MCF 10A (cell line): Measurements from ENCODE around the gene NOP56. TPM values are rescaled to one million over a fixed set of nuclear protein-coding genes. Genes with fewer than 3 reads are reported as not detected.

Experiments used
- BruUV-seq: library from RNA; stranded (reverse); fragments of 400-500 nt; replicated peaks from 2 replicates; lab custom pipeline; 2021; lab: Mats Ljungman, UMichigan
- CTCF ChIA-PET: fragments of 300-600 bp; sonication (Branson Sonifier 250); formaldehyde crosslinking; extraction: SDS; loops from one replicate; lab custom pipeline; 2021; ENCODE audit warnings: antibody characterized with exemption, inconsistent platforms; lab: Yijun Ruan, JAX
- POLR2A ChIA-PET: fragments of 300-600, 350-650 bp; sonication (Branson Sonifier 250); formaldehyde crosslinking; extraction: SDS; loops from one replicate; lab custom pipeline; 2020; ENCODE audit warnings: antibody characterized with exemption, inconsistent platforms; lab: Yijun Ruan, JAX
- DNase-seq: peaks from one replicate; pipeline ENCODE4 v3.0.0-alpha.2; 2018; ENCODE audit not compliant: unreplicated experiment
- H3K27ac Mint-ChIP-seq: one replicate; pipeline ENCODE4 v1.8.0; 2022; ENCODE audit warnings: mild to moderate bottlenecking, low read depth, mixed read lengths; ENCODE audit not compliant: unreplicated experiment
- H3K27me3 Mint-ChIP-seq: one replicate; pipeline ENCODE4 v1.8.0; 2022; ENCODE audit warnings: mixed read lengths; ENCODE audit not compliant: insufficient read depth, unreplicated experiment
- H3K36me3 Mint-ChIP-seq: one replicate; pipeline ENCODE4 v1.8.0; 2022; ENCODE audit warnings: mild to moderate bottlenecking, moderate library complexity, mixed read lengths; ENCODE audit not compliant: insufficient read depth, unreplicated experiment
- H3K4me1 Mint-ChIP-seq: one replicate; pipeline ENCODE4 v1.8.0; 2022; ENCODE audit warnings: mixed read lengths; ENCODE audit not compliant: insufficient read depth, unreplicated experiment
- H3K4me3 Mint-ChIP-seq: one replicate; pipeline ENCODE4 v1.8.0; 2022; ENCODE audit warnings: mild to moderate bottlenecking, moderate library complexity, mixed read lengths; ENCODE audit not compliant: unreplicated experiment
- H3K9me3 Mint-ChIP-seq: one replicate; pipeline ENCODE4 v1.8.0; 2022; ENCODE audit warnings: mixed read lengths; ENCODE audit not compliant: unreplicated experiment
- intact Hi-C: fragments of 100-400 bp; cut with micrococcal nuclease; formaldehyde crosslinking; loops from 2 replicates; pipeline ENCODE4 v1.14.1; 2022
- total RNA-seq: library from RNA; stranded (reverse); gene quantifications from 2 replicates; pipeline ENCODE4 v1.2.3, GENCODE V29; 2022
- TF ChIP-seq, protein P1 (sequence below): fragments of 200-600 bp; IDR thresholded peaks from one replicate; pipeline ENCODE4 v1.8.0; 2022; ENCODE audit warnings: antibody characterized with exemption, mild to moderate bottlenecking; ENCODE audit not compliant: unreplicated experiment

Gene NOP56
- total RNA-seq, 1 experiment from 2014 or later = 340 TPM

DNA sequence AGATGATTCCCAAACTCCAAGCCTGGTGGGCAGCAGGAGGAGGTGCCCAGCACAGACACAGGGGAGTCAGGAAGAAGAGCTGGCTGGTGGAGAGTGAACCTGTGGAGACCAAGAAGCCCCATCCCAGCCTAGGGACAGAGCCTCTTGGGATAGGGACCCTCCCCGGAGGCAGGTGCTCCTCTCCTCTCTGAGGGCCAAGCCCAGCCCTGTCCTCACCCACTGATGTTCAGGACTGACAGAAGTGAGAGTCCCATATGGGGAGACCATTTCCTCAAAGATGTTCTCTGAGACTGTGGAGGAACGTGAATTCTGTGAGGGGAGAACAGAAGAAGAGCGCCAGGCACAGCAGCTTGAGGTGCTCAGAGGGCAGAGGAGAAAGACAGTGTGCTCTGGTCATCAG lies 37.8 kb downstream of the NOP56 start:
- H3K27ac Mint-ChIP-seq = no peak overlapping the region
- intact Hi-C loops = no loop called here
- TF ChIP-seq, protein P1, sequence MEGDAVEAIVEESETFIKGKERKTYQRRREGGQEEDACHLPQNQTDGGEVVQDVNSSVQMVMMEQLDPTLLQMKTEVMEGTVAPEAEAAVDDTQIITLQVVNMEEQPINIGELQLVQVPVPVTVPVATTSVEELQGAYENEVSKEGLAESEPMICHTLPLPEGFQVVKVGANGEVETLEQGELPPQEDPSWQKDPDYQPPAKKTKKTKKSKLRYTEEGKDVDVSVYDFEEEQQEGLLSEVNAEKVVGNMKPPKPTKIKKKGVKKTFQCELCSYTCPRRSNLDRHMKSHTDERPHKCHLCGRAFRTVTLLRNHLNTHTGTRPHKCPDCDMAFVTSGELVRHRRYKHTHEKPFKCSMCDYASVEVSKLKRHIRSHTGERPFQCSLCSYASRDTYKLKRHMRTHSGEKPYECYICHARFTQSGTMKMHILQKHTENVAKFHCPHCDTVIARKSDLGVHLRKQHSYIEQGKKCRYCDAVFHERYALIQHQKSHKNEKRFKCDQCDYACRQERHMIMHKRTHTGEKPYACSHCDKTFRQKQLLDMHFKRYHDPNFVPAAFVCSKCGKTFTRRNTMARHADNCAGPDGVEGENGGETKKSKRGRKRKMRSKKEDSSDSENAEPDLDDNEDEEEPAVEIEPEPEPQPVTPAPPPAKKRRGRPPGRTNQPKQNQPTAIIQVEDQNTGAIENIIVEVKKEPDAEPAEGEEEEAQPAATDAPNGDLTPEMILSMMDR = no peak
- no peak for DNase-seq
- ChIA-PET CTCF (interaction anchor here (0.6 kb wide), 1 partner anchor 266 kb away, joined by 3 read pairs; no protein-coding TSS in a partner anchor), POLR2A (interaction anchor here (0.6 kb wide), 1 partner anchor 1365 kb away, joined by 3 read pairs; no protein-coding TSS in a partner anchor)
- H3K36me3 Mint-ChIP-seq = no peaks in the 10 kb centered on the region
- H3K9me3 Mint-ChIP-seq = no peaks in the 10 kb centered on the region
- no peak overlapping the region for H3K4me3 Mint-ChIP-seq
- peaks cover 53% of the 10 kb centered on the region for H3K27me3 Mint-ChIP-seq
- BruUV-seq = no TSS peak
- peaks cover 8% of the 10 kb centered on the region for H3K4me1 Mint-ChIP-seq

DNA sequence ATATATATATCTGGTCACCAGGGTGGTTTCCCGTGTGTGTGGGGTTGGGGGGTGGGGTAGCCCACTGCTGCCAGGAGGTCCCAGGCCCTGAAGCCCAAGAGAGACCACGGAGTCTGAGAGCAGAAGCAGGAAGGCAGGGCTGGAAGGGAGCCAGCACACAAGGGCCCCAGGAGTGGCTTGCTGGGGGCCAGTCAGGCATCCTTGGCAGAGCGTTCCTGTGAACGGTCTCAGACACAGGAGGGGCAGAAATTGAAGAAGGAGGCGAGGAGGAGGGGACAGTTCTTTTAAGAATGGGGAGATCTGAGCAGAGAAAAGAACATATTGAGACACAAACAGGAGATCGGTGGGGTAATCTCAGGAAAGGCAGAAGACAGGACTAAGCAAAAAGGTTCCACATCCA lies 38.3 kb downstream of the NOP56 start:
- Mint-ChIP-seq H3K27ac (no peak overlapping the region), H3K4me1 (peaks cover 8% of the 10 kb centered on the region), H3K36me3 (no peaks in the 10 kb centered on the region), H3K9me3 (no peaks in the 10 kb centered on the region), H3K27me3 (peaks cover 58% of the 10 kb centered on the region), H3K4me3 (no peak overlapping the region)
- BruUV-seq = no TSS peak
- TF ChIP-seq, protein P1 = no peak
- no peak for DNase-seq
- intact Hi-C loops = no loop called here
- POLR2A ChIA-PET = interaction anchor here (0.6 kb wide), 1 partner anchor 33 kb away, joined by 3 read pairs; no protein-coding TSS in a partner anchor
- CTCF ChIA-PET = no interaction called here

DNA sequence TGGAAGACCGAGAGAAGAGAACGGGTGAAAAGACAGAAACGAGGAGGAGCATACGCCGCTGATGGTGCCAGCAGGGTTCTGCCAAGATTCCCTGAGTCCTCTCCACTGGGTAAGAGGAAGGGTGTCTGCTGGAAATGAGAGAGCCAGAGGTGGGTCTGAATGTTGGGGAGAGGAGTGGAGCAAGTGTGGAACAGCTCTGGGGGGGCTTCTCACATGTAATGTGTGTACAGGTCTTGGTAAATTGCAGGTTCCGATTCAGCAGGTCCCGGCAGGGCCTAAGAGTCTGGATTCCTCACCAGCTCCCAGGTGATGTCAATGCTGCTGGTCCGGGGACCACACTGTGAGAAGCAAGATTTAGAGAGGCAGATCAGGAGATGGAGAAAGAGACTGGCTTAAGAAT lies 38.7 kb downstream of the NOP56 start:
- Mint-ChIP-seq H3K4me3 (peak overlapping the region; percentile 66), H3K4me1 (peaks cover 8% of the 10 kb centered on the region), H3K36me3 (no peaks in the 10 kb centered on the region), H3K27me3 (peaks cover 62% of the 10 kb centered on the region), H3K27ac (no peak overlapping the region), H3K9me3 (no peaks in the 10 kb centered on the region)
- CTCF ChIA-PET = no interaction called here
- intact Hi-C loops = no loop called here
- TF ChIP-seq, protein P1 = no peak
- POLR2A ChIA-PET = interaction anchor here (0.6 kb wide), 1 partner anchor 32 kb away, joined by 3 read pairs; no protein-coding TSS in a partner anchor
- no TSS peak for BruUV-seq
- DNase-seq = no peak

GRCh38 chr20:2691663-2692035 lies 39.2 kb downstream of the NOP56 start:
- Mint-ChIP-seq H3K27ac (no peak overlapping the region), H3K4me1 (peaks cover 8% of the 10 kb centered on the region), H3K36me3 (no peaks in the 10 kb centered on the region), H3K4me3 (peak overlapping the region; percentile 66), H3K9me3 (no peaks in the 10 kb centered on the region), H3K27me3 (peaks cover 67% of the 10 kb centered on the region)
- ChIA-PET CTCF (interaction anchor here (0.6 to 0.7 kb wide), 3 partner anchors 40 to 167 kb away, joined by 3 read pairs; no protein-coding TSS in a partner anchor), POLR2A (no interaction called here)
- DNase-seq = no peak
- TF ChIP-seq, protein P1 = no peak
- intact Hi-C loops = no loop called here
- no TSS peak for BruUV-seq
